ENCODE results near the gene WWP2.
A peak's percentile ranks its signal among the peaks of the same experiment; 100 is the strongest.

WWP2 gene

DNA sequence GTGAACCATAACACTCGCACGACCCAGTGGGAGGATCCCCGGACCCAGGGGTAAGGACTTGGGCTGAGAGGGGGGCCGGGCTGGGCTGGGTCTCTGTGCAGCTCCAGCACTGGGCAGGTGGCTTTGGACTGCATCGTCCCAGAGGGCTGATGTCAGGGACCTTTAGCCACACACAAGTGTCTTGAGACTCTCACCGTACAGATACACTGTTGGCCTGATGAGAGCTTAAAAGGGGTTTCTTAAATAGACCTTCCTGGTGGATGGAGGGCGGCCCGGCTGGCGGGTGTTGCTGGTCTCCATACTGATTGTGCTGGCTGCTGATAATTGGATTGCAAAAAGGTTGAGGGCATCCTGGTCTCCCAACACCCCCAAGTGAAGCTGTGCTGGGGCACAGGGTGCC, 167.3 kb downstream of the WWP2 start:
- DNase-seq (ENCODE audit: extremely low read depth, low read depth), result no peak
- no peak for TF ChIP-seq CTCF (IDR thresholded peaks at IDR 0.05; ENCODE audit: low read depth, low read length, missing control alignments)
- H3K4me3 ChIP-seq (replicated peaks; ENCODE audit: low read depth, low read length), result no peak overlapping the region

DNA sequence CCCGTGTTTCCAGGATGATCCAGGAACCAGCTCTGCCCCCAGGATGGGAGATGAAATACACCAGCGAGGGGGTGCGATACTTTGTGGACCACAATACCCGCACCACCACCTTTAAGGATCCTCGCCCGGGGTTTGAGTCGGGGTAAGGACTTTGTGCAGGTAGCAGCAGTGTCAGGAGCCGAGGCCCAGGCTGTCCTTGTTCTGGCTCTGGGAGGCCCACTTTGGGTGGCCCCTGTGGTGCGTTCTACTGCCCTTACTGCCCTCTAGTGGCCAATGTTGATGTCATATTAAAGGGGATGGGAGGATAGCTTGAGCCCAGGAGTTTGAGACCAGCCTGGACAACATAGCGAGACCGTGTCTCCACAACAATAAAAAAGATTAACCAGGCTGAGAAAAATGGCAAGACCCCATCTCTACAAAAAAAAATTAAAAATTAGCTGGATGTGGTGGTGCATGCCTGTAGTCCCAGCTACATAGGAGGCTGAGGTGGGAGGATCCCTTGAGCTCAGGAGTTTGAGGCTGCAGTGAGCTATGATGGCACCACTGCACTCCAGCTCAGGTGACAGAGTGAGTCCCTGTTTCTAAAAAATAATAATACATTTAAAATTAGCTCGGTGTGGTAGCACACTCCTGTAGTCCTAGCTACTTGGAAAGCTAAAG, 168.1 kb downstream of the WWP2 start:
- peak; percentile 71 for TF ChIP-seq CTCF (IDR thresholded peaks at IDR 0.05; ENCODE audit: low read depth, low read length, missing control alignments)
- DNase-seq (ENCODE audit: extremely low read depth, low read depth), result no peak
- no peak overlapping the region for H3K4me3 ChIP-seq (replicated peaks; ENCODE audit: low read depth, low read length)

DNA sequence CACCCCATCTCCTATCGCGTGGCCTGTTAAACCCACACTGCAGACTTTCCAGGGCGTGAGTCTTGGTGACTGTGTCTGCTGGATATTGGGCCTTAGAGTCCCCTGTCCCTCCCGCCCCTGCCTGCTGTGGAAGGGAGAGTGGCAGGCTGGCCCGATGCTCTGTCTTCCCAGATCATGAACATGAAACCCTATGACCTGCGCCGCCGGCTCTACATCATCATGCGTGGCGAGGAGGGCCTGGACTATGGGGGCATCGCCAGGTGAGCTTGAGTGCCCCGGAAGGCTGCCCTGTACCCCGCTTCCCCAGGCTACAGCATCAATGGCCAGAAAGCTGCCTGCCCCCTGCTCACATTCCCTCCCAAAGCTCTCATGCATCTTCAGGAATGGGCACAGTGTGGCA, 169.5 kb downstream of the WWP2 start:
- DNase-seq (ENCODE audit: extremely low read depth, low read depth), result no peak
- no peak overlapping the region for H3K4me3 ChIP-seq (replicated peaks; ENCODE audit: low read depth, low read length)
- no peak for TF ChIP-seq CTCF (IDR thresholded peaks at IDR 0.05; ENCODE audit: low read depth, low read length, missing control alignments)

DNA sequence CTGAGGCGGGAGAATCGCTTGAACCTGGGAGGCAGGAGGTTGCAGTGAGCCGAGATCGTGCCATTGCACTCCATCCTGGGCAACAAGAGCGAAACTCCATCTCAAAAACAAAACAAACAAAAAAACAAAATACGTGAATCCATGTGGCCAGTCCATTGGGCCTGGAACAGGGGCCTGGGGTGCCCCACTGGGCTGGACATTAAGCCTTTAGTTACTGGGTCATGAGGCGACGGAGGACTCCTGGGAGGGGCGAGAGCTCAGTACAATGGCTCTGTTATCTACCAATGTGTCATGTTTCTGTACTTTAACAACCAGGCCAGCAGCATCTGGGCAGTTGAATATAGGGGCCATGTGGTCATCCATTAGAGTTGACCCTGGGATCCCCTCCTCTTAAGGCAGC, 170.1 kb downstream of the WWP2 start:
- no peak for DNase-seq (ENCODE audit: extremely low read depth, low read depth)
- no peak for TF ChIP-seq CTCF (IDR thresholded peaks at IDR 0.05; ENCODE audit: low read depth, low read length, missing control alignments)

DNA sequence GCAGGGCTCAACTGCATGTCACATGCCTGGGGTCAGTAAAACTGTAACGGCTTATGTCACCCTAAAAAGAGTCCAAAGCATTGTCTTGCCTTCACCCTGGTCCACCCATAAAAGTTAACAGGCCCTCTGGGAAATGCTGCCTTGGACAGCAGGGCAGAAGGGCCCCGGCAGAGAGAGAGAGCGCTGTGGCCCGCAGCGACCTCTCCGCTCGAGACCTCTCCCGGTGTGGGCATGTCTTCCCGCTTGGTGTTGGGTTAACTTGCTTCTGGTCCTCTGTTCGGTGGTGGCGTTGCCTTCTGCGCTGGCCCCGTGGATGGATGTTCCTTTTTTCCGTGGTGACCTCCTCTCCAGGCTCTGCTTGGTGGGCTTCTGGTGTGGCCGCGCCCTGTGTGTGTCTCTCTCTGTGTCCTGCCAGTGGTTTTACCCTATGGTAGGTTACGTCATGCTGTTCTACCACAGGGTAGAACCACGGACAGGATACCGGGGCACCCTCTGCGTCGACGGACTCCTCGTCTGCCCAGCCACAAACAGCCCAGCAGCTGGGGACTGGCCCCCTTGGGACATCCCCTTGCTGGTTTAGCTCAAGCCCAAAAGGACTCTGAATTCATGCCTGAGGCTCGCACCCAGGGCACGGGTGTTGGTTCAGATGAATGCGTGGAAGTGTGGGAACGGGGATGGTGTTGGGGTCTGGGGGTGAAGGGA, 170.7 kb downstream of the WWP2 start:
- no peak for DNase-seq (ENCODE audit: extremely low read depth, low read depth)
- no peak for TF ChIP-seq CTCF (IDR thresholded peaks at IDR 0.05; ENCODE audit: low read depth, low read length, missing control alignments)
- no peak overlapping the region for H3K4me3 ChIP-seq (replicated peaks; ENCODE audit: low read depth, low read length)

More for the DNA sequence above, 170.1 kb downstream of the WWP2 start:
- no peak overlapping the region for H3K4me3 ChIP-seq (replicated peaks; ENCODE audit: low read depth, low read length)

- no peak overlapping the region for H3K4me3 ChIP-seq (replicated peaks; ENCODE audit: low read depth, low read length)
- DNase-seq (ENCODE audit: extremely low read depth, low read depth), result no peak
- TF ChIP-seq CTCF (IDR thresholded peaks at IDR 0.05; ENCODE audit: low read depth, low read length, missing control alignments), result no peak
Measured at GRCh38 chr16:69934044-69934443, 171.9 kb downstream of the WWP2 start.

All from HFF-Myc (cell line).